Activated naive CD4-positive, alpha-beta T cell treated with anti-CD3 and anti-CD28 coated beads, Interleukin-2, amount 50 U/mL, for 24 hours (primary cell): ENCODE results near the gene FTH1.

Source experiments
- H3K27ac Mint-ChIP-seq: one replicate; pipeline ENCODE4 v1.8.0; 2021; ENCODE audit warnings: mild to moderate bottlenecking, mixed read lengths
- H3K27me3 Mint-ChIP-seq: one replicate; pipeline ENCODE4 v1.8.0; 2021; ENCODE audit warnings: mixed read lengths
- H3K36me3 Mint-ChIP-seq: one replicate; pipeline ENCODE4 v1.8.0; 2021; ENCODE audit warnings: mixed read lengths
- H3K4me1 Mint-ChIP-seq: one replicate; pipeline ENCODE4 v1.8.0; 2021; ENCODE audit warnings: mixed read lengths
- H3K4me3 Mint-ChIP-seq: one replicate; pipeline ENCODE4 v1.8.0; 2021; ENCODE audit warnings: mild to moderate bottlenecking, mixed read lengths
- H3K9me3 Mint-ChIP-seq: one replicate; pipeline ENCODE4 v1.8.0; 2021; ENCODE audit warnings: mixed read lengths

Gene FTH1

DNA sequence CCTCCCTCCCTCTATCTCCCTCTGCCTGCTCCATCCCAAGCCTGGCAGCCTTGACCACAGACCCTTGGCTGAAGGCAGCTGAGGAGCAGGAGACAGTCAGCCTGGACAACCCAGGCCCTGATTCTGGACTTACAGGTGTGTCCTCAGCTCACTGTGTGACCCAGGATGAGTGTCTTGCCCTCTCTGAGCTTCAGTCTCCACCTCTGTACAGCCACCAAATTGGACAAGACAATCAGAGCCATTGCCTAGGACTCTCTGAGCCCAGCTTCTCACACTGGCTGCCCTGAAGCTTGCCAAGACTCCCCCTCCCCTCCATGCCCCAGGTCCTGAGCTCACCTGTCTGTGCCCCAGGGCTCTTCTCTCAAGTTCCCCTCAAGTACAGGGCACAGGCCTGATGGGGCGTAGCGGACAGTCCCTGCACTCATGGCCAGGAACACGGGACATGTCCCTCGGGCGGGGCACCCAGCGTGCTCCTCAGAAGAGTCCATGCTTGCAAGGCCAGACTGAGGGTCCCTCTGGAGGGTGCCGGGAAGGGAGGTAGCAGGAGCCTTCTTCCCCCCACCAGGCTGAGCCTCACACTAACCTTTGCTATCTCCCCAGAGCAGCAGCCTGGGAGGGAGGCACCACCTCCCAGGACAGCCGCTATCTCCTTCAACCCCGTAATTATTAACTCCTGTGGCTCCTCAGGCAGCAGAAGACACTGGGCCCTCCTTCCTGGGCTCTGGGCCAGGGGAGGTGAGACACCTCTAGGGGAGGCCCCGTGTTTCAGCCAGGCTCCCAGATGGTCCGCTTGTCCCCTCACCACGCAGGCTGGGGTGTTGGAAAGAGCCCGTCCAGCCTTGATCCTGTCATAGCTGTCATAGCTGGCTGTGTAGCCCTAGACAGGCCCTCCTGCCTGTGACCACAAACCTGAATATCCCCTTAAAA, 47.5 kb downstream of the FTH1 start:
- Mint-ChIP-seq H3K9me3 (no peaks in the 10 kb centered on the region), H3K27me3 (peaks cover 31% of the 10 kb centered on the region), H3K4me1 (peaks cover 10% of the 10 kb centered on the region), H3K36me3 (no peaks in the 10 kb centered on the region), H3K4me3 (no peak overlapping the region), H3K27ac (no peak overlapping the region)

DNA sequence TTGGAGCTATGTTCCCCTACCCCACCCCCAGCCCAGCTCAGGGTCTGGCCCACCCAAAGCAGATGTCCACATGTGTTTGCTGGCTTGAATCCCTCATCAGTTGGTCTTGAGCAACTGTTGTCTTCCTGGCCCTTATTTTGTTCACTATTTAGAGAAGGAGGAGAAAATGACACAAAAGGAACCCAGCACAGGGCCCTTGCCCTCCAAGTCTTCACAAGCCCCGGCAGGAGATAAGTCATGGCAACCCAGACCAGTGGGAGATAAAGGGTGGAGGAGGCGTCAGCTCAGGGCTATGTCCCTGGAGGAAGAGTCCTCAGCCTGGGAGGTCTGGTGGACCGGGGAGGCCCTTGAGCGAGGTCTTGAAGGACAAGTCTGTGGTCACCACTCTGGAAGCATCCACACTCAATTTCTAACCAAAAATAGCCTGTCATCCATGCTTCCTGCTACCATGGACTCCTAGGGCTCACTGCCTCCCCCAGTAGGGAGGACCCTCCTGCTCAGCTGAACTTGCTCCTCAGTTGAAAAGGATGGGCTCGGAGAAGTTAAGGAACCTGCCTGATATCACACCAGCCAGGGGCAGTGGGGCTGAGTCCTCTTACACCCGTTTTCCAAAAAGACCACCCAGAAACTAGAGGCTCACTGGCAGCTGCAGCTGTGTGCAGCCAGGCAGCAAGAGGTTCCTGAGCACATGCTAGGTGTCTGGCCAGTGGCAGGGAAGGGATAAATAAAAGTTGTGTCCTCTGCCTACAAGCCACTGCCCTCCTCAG, 48.3 kb downstream of the FTH1 start:
- H3K36me3 Mint-ChIP-seq: no peaks in the 10 kb centered on the region
- no peak overlapping the region for H3K4me3 Mint-ChIP-seq
- H3K9me3 Mint-ChIP-seq: no peaks in the 10 kb centered on the region
- no peak overlapping the region for H3K27ac Mint-ChIP-seq
- peaks cover 10% of the 10 kb centered on the region for H3K4me1 Mint-ChIP-seq
- H3K27me3 Mint-ChIP-seq: peaks cover 38% of the 10 kb centered on the region

DNA sequence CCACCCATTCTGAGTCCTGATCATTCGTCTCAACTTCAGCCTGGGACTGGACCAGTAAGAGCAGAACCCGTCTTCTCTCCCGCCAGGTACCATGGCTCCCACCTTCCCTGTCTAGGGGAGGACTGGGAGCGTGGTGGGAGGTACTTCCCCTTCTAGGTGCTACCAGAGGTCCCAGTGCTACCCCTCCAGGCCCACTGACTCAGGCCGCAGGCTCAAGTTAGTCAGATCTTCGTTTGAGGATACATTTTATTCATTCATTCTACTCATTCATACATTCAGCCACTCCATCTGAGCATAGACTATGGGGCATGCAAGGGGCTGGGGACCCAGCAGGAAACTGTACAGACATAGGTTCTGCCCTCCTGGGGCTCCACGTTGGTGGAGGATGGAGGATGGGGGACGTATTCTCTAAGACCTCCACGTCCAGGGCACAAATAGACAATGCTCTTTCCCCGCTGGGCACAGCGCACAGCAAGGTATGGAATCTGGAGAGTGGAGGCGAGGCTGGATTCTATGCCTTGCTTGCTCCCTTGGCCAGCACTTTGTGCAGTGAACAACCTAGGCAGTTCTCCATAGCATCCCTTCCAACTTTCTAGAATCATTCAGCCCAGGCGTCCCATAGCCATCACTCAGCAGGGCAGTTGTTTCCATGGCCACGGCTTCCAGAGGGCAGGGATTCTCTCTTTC, 49.0 kb downstream of the FTH1 start:
- peaks cover 10% of the 10 kb centered on the region for H3K4me1 Mint-ChIP-seq
- H3K27ac Mint-ChIP-seq: peak overlapping the region; percentile 89
- no peaks in the 10 kb centered on the region for H3K36me3 Mint-ChIP-seq
- no peaks in the 10 kb centered on the region for H3K9me3 Mint-ChIP-seq
- peaks cover 38% of the 10 kb centered on the region for H3K27me3 Mint-ChIP-seq
- peak overlapping the region; percentile 82 for H3K4me3 Mint-ChIP-seq

DNA sequence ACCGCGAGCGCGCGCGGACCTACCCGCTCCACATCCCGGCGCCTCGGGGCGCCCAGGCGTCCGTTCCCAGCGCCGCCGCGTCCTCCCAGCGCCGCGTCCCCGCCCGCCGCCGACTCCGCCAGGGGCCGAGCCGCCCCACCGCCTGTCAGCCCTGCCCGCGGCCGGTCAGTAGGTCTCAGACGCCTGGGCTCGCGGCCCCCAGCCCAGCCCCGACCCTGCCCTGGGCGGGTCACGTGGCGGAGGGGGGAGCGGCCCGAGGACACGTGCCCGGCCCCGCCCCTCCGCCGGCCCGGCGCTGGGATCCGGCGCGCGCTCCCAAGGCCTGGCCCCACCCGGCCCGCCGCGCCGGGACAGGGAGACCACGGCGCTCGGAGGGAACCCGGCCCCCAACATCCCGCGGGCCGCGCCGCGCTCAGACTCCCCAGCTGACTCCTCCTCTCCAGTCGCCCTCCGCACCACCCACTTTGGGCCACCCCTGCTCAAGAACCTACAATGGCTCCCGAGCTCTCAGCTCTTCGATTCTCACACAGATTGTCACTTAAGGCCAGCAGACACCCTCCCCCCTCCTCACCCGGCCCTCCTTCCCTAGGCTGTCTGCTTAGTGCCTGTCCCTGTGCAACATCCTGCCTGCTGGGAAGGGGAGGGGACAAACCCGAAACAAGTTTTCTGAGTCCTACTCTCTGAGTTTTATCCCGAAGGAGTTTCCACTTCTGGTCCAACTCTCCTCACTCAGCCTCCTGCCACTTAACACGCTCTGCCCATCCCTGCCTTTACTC, 49.9 kb downstream of the FTH1 start, which contains the start of gene RAB3IL1:
Gene RAB3IL1, minus strand, starts transcription at position 233 of the 776 bp plus-strand sequence. Its CDS starts 199 bp downstream, at position 34.
- Mint-ChIP-seq H3K4me1 (peaks cover 10% of the 10 kb centered on the region), H3K27ac (peak within 1 kb of the TSS; percentile 89), H3K9me3 (no peaks in the 10 kb centered on the region), H3K27me3 (peaks cover 38% of the 10 kb centered on the region), H3K4me3 (peak within 1 kb of the TSS; percentile 82), H3K36me3 (no peaks in the 10 kb centered on the region)

DNA sequence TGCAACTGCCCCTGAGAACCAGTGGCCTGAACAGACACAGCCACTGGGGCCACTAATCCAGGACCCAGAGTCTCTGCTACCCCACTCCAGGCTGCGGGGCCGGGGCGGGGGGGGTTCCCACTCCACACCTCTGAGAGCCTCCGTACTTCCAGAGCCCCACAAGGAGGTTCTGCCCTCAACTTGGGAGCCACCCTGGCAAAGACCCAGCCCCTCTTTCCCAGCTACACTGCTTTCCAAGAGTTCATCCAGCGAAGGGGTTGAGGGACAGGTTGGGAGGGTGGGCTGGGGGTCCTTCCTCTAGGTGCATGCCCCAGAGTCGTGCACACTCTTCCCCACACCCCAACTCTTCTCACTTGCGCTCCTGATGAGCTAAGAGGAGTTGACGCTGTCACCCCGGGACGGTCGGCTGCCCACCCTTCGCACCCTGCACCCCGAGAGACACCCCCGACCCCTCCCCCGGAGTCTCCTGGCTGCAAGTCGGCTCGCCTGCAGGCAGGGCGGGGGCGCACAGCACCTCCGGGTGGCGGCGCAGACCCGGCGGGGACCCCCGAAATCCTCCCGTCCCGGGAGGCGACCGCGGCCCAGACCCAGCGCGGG, 50.6 kb downstream of the FTH1 start:
- no peak overlapping the region for H3K4me3 Mint-ChIP-seq
- no peaks in the 10 kb centered on the region for H3K9me3 Mint-ChIP-seq
- H3K27ac Mint-ChIP-seq: no peak overlapping the region
- H3K27me3 Mint-ChIP-seq: peaks cover 38% of the 10 kb centered on the region
- peaks cover 10% of the 10 kb centered on the region for H3K4me1 Mint-ChIP-seq
- no peaks in the 10 kb centered on the region for H3K36me3 Mint-ChIP-seq

DNA sequence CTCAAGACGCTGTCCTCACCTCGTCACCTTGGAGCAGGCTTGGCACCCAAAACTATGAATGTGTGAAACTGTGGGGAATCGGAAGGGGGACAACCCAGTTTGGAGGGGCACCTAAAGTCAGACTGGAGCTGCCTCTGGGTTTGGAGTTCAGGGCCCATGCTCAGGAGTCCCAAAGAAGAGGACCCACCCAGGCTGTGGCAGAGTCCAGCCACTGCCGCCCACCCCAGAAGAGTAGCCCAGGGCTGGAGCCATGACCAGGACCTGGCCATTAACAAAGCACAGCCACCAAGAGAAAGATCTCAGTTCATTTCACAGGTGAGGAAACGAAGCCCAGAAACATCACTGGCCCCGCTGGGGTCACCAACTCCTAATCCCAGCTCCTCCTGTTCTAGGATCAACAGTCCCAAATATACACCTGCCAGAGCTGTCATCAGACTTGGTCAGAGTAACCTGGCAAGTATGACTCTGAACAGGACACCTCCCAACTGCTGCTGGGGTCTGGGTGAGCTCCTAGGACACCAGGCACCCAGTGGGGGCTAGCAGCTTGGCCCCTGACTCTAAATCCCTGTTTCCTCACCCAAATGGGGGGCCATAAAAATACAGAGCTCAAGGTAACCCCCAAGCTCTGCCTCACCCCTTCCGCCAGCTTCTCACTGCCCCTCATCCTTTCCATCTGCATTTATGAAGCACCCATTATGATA, 52.8 kb downstream of the FTH1 start:
- Mint-ChIP-seq H3K27me3 (peaks cover 33% of the 10 kb centered on the region), H3K36me3 (no peaks in the 10 kb centered on the region), H3K4me3 (no peak overlapping the region), H3K4me1 (peaks cover 10% of the 10 kb centered on the region), H3K9me3 (no peaks in the 10 kb centered on the region), H3K27ac (no peak overlapping the region)
